KMS-11 (cell line): ENCODE measurements around the gene PCK1.

Experiments
- H2AFZ ChIP-seq: fragments of 200-600 bp; sonication (generic); 2 replicates; pipeline ENCODE4 v1.6.1; 2016; ENCODE audit warnings: antibody characterized with exemption, mixed run types, low read depth
- H3K27ac ChIP-seq: fragments of 200-600 bp; sonication (generic); 2 replicates; pipeline ENCODE4 v1.6.1; 2016; ENCODE audit warnings: mild to moderate bottlenecking, mixed run types
- H3K27me3 ChIP-seq: fragments of 200-600 bp; sonication (generic); 2 replicates; pipeline ENCODE4 v1.6.1; 2017; ENCODE audit warnings: mild to moderate bottlenecking, low read depth, mixed run types, moderate library complexity; ENCODE audit not compliant: insufficient read depth
- H3K36me3 ChIP-seq: fragments of 200-600 bp; sonication (generic); 2 replicates; pipeline ENCODE4 v1.6.1; 2017; ENCODE audit warnings: mild to moderate bottlenecking, mixed run types; ENCODE audit not compliant: insufficient read depth
- H3K4me1 ChIP-seq: fragments of 200-600 bp; sonication (generic); 2 replicates; pipeline ENCODE4 v1.6.1; 2016; ENCODE audit warnings: mild to moderate bottlenecking, low read depth, mixed run types; ENCODE audit not compliant: poor library complexity, severe bottlenecking
- H3K4me2 ChIP-seq: fragments of 200-600 bp; sonication (generic); 2 replicates; pipeline ENCODE4 v1.7.0; 2016; ENCODE audit warnings: mild to moderate bottlenecking, mixed run types
- H3K4me3 ChIP-seq: fragments of 200-600 bp; sonication (generic); IDR thresholded peaks from 2 replicates; pipeline ENCODE4 v1.6.1; 2017; ENCODE audit warnings: low read depth, low read length, mixed read lengths; ENCODE audit not compliant: insufficient read depth
- H3K79me2 ChIP-seq: fragments of 200-600 bp; sonication (generic); 2 replicates; pipeline ENCODE4 v1.6.1; 2016; ENCODE audit warnings: low read depth, mixed run types; ENCODE audit not compliant: insufficient read depth
- H3K9ac ChIP-seq: fragments of 200-600 bp; sonication (generic); 2 replicates; pipeline ENCODE4 v1.6.1; 2016; ENCODE audit warnings: mild to moderate bottlenecking, mixed run types
- H4K20me1 ChIP-seq: fragments of 200-600 bp; sonication (generic); 2 replicates; pipeline ENCODE4 v1.6.1; 2016; ENCODE audit warnings: mild to moderate bottlenecking, mixed run types; ENCODE audit not compliant: insufficient read depth
- CTCF ChIP-seq: fragments of 200-600 bp; sonication (generic); conservative IDR thresholded peaks from 2 replicates; pipeline ENCODE4 v1.6.1; 2017; ENCODE audit warnings: low read depth, mild to moderate bottlenecking, antibody characterized with exemption, low read length, moderate library complexity, mixed read lengths

PCK1 gene

GRCh38 chr20:57584768-57585461 lies 24.0 kb downstream of the PCK1 start:
- Histone ChIP-seq H3K9ac (no peak overlapping the region), H3K79me2 (no peaks in the 10 kb centered on the region), H3K4me3 (no peak overlapping the region), H3K4me1 (no peaks in the 10 kb centered on the region), H4K20me1 (no peaks in the 10 kb centered on the region), H3K36me3 (no peaks in the 10 kb centered on the region), H2AFZ (no peak overlapping the region), H3K4me2 (no peak overlapping the region), H3K27me3 (peaks cover 88% of the 10 kb centered on the region), H3K27ac (no peak overlapping the region)
- TF ChIP-seq CTCF: no peak

DNA sequence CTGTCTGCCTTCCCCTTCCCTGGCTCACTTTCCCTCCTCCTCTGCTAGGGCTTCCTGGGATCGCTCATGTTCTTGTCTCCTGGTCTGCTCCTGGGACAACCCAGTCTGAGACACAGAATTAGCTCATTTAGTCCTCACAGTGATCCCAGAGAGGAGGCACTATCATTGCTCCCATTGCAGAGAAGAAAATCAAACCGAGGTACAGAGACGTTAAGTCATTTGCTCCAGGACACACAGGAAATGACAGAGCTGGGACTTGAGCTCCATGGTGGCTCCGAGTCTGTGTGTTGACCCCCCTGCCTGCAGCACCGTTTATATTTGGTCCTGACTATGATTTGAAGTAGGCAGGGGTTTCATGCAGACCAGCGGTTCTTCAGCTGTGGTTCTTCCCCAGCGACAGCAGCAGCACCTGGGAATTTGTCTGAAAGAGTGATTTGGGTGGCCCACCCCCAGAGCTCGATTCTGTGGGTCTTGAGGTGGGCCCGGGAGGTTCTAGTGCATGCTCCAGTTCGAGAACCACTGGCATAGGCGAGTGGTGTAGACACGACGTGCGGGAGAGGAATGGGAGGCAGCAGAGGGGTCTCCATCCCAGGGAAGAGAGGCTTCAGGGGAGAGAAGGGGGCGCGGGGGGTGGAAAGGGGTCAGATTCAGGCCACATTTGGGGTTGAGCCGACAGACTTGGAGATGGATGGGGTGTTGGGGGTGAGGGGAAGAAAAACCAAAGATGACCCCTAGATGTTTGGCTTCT lies 24.7 kb downstream of the PCK1 start:
- H2AFZ ChIP-seq: no peak overlapping the region
- no peaks in the 10 kb centered on the region for H4K20me1 ChIP-seq
- no peaks in the 10 kb centered on the region for H3K4me1 ChIP-seq
- H3K27me3 ChIP-seq: peaks cover 81% of the 10 kb centered on the region
- no peak for TF ChIP-seq CTCF
- H3K79me2 ChIP-seq: no peaks in the 10 kb centered on the region
- H3K4me2 ChIP-seq: no peak overlapping the region
- no peak overlapping the region for H3K4me3 ChIP-seq
- no peak overlapping the region for H3K27ac ChIP-seq
- no peak overlapping the region for H3K9ac ChIP-seq
- no peaks in the 10 kb centered on the region for H3K36me3 ChIP-seq

GRCh38 chr20:57586370-57586793 lies 25.5 kb downstream of the PCK1 start:
- Histone ChIP-seq H3K27me3 (peaks cover 77% of the 10 kb centered on the region), H3K4me1 (no peaks in the 10 kb centered on the region), H3K27ac (no peak overlapping the region), H3K36me3 (no peaks in the 10 kb centered on the region), H3K9ac (no peak overlapping the region), H3K79me2 (no peaks in the 10 kb centered on the region), H2AFZ (no peak overlapping the region), H3K4me3 (no peak overlapping the region), H4K20me1 (no peaks in the 10 kb centered on the region), H3K4me2 (no peak overlapping the region)
- no peak for TF ChIP-seq CTCF

DNA sequence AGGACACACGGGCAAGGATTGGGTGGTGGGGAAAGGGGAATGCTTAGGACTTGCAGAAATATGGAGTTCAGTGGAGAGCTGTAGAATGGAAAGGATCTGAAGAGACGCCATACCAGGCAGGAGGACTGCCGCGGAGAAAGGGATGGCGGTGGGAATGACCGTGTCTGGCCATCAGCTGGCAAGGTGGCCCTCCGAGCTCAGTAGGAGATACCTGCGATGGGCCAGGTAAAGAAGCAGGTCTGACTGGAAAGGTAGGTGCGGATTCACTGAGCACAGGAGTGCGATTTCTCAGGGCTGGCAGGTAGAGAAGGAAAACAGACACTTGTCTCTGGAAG lies 26.0 kb downstream of the PCK1 start:
- no peak for TF ChIP-seq CTCF
- Histone ChIP-seq H4K20me1 (no peaks in the 10 kb centered on the region), H3K4me3 (no peak overlapping the region), H3K4me2 (no peak overlapping the region), H2AFZ (no peak overlapping the region), H3K4me1 (no peaks in the 10 kb centered on the region), H3K9ac (no peak overlapping the region), H3K79me2 (no peaks in the 10 kb centered on the region), H3K27ac (no peak overlapping the region), H3K27me3 (peaks cover 77% of the 10 kb centered on the region), H3K36me3 (no peaks in the 10 kb centered on the region)
